NCI-H82 treated with DMSO at 0.1 percent for 48 hours (cell line): ENCODE data around the gene ZNF747.
"Not testable (repeated sequence)": the region's sequence is repeated elsewhere in the genome, so short reads cannot be mapped to it uniquely, and the experiment has no call there.

Experiments
- DNase-seq: peaks from one replicate; lab custom pipeline; 2025; ENCODE audit not compliant: unreplicated experiment; lab: John Stamatoyannopoulos, UW

The ZNF747 gene

DNA sequence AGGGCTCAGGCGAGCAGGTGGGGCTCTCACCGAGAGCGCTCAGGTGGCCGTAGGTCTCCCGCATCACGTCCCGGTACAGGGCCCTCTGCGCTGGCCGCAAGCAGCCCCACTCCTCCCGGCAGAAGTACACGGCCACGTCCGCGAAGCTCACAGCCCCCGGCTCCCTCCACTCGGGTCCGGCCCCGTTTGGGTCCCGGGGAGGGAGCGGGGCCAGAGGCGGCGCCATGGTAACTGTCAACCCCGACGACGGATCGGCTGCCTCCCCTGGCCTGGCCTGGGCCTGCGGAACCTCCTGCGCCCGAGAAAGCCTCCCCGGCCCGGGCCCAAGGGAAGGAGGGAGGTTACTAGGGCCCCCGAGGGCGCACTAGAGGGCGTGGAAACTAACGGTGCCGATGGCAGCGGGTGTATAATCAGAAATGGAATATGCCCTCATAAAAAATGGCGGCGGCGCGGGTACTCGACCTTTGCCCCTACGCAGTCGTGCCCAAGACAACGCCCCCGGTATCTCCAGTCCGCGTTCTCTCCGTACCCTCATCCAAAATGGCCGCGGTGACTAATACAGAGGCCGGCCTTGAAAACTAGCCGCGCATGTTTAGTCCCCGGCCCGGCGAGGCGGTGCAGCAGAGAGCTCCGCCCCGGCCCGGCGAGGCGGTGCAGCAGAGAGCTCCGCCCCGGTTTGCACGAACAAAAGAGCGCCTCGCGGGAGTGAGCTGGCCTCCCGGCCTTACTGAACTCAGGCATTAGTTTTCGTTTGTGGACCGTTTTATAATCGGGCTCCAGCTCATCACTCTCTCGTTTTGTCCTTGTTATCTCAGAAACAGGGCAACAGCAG, 23.5 kb upstream of the ZNF747 start, which contains the start of gene ZNF764:
TSS of gene ZNF764 (minus strand) at position 418 of the 832 bp plus-strand sequence. CDS start at position 226, 192 bp downstream.
- peak; percentile 87 for DNase-seq

- no peak for DNase-seq
These were observed 23.0 kb upstream of the ZNF747 start for GRCh38 chr16:30557707-30557956.

DNA sequence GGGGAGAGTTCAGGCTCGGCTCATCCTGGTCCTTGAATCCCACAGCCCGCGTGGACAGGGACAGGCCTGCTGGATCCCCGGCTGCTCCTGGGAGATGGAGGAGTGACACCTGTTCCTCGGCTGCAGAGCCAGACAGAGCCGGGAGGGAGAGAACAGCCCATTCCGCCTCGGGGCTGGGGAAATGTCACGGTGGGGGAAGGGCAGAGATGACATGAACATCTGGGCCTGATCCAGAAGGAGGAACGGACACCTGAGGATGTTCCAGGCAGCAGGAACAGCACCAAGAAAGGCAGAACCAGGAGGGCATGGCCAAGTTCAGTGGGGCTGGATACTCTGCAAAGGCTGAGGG, 21.4 kb upstream of the ZNF747 start:
- DNase-seq, result no peak

DNA sequence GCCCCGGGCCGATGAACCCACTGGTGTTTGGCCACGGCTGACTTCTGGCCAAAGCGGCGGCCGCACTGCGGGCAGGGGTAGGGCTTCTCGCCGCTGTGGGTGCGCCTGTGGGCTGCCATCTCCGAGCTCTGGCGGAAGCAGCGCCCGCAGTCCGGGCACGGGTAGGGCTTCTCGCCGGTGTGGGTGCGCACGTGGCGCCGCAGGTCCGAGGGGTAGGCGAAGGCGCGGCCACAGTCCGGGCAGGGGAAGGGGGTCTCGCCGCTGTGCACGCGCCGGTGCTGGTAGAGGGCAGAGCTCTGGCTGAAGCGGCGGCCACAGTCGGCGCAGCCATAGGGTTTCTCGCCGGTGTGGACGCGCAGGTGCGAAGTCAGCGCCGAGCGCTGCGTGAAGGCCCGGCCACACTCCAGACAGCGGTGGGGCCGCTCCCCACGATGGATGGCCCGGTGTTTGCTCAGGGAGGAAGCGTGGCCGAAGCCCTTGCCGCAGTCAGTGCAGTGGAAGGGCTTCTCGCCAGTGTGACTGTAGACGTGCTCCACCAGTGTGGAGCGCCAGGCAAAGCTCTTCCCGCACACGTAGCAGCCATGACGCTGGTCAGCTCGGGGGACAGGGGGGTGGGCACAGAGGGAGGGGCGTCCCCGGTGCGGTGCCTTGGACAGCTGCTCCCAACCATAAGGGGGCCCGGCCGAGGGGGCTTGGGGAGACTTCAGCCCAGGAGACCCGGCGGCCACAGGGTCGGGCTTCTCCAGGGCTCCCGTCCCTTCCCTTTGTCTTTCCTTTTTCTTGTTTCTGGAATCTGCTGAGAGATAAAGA, 20.9 kb upstream of the ZNF747 start:
- no peak for DNase-seq

DNA sequence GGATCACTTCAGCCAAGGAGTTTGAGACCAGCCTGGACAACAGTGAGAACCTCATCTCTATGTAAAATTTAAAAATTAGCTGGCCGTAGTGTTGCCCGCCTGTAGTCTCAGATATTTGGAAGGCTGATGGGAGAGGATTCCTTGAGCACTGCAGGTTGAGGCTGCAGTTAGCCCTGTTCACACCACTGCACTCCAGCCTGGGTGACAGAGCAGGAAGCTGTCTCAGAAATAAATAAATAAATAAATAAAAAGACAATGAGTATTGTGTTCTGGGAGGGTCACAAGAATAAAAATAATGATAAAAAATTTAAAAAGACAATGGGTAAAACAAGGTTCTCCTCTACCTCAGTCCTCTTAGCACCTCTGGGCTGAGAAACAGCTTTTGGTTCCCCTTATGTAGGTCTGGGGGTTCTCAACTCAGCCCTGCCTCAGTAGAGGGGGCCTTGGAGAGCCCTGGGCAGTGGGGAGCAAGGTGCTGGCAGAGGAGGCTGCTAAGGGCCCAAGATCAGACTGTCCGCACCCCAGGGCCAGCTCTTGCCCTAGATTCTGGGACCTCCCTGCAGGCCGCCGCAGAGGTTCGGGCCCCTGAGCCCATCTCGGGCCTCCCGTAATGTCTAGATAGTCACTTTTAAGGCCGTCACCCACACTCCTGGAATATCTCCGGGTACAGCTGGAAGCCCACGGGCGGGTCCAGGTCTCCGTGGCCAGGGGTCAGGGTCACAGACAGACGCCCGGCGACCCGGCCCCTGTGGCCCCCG, 20.1 kb upstream of the ZNF747 start:
- no peak for DNase-seq

DNA sequence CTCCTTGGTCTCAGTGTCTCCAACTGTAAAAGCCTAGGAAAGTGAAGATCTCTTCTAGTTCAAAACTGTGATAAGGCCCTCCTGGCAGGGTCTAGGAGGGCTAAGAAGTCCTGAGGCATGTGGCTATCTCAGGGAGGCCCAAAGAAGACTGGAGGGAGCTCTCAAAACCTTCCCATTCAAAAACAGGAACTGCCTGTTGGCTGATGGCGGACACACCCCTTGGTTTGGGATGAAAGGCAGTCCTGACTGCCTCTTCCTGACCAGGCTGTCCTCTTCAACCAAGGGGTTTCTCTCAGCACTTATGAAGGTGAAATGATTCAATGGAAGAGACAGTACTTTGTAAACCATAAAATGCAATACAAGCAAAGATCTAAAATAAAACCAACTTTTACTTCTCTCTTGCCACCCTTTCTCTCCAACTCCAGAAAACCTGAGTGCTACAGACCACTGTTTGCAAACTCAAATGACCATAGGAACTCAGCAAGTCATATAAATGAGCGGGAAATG, 18.8 kb upstream of the ZNF747 start:
- no peak for DNase-seq

GRCh38 chr16:30552956-30553355, 18.3 kb upstream of the ZNF747 start:
- DNase-seq, result no peak

DNA sequence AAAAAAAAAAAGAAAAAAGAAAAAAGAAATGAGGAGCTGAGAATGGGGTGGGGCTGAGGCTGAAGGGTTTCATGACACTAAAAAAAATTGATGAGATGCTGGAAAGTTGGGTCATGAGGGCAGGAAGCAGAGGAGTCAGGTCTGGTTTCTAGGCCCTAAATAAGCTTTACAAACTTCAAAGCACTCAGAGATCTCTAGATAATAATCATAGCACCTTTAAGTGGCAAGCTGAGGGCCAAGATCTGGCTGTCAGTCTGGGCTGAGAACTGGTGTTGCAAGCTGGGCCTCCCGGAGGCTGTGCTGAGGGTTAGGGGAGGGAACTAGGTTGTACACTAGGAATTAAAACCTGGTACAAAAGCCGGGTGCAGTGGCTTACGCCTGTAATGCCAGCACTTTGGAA, 17.1 kb upstream of the ZNF747 start:
- DNase-seq, result no peak

GRCh38 chr16:30548416-30549253, 14.0 kb upstream of the ZNF747 start:
- no peak for DNase-seq

DNA sequence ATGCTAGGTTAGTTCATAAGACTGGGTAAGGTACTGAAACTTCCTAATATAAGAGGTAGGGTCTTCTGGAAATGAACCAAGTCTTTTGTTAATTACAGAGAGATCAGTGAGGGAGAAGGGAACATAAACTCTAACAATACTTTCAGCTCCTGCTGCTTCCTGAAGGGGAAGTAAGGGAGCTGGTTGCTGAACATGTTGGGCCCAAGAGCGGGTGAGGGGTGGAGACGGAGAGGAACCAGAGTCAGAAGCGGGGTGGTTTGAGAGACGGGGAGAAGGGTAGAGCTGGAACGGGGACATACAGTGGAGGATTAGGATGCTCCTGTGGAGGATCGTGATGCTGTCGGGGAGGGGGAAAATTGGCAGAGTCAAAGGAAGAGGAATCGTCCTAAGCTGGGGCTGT, 11.5 kb upstream of the ZNF747 start:
- DNase-seq, result no peak

GRCh38 chr16:30543067-30543466, 8.4 kb upstream of the ZNF747 start:
- no peak for DNase-seq

DNA sequence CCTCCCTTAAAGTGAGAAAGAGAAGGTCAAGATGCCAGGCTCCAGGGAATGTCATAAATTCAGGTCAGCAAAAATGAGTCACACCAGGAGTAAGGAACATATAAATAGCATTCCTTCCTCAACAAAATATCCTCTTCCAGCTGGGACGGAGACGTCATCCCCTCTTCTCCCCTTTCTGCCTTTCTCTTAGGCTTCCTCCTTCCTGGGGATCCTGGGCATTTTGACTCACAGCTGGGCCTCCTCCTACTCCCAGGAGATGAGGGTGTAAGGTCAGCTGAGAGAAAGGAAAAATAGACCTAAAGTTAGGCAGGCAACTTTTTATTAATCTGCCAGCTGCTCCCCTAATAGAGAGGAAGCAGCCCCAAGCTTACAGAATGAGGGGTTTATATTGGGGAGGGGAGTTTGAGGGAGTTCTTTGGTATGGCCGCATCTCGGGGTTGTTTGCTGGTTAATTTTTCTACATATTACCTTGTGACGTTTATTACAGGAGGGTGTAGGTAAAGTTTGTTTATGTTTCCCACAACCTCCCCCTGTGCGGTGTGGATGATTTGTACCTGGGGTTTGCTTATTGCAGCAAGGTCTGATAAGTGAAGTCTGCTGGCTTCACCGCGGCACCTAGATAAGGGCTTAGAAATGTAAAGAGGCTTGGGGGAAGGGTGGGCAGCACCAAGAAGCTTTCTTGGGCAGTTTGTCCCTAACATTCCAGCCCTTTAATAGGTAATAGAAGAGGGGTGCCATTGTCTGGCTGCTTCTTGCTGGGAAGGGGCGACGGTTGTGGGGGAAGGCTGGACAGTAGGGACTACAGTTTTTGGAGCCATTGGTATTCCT, 7.1 kb upstream of the ZNF747 start:
- DNase-seq, result no peak

- not testable (repeated sequence) for DNase-seq
These were observed 6.3 kb upstream of the ZNF747 start for GRCh38 chr16:30540916-30541464.

DNA sequence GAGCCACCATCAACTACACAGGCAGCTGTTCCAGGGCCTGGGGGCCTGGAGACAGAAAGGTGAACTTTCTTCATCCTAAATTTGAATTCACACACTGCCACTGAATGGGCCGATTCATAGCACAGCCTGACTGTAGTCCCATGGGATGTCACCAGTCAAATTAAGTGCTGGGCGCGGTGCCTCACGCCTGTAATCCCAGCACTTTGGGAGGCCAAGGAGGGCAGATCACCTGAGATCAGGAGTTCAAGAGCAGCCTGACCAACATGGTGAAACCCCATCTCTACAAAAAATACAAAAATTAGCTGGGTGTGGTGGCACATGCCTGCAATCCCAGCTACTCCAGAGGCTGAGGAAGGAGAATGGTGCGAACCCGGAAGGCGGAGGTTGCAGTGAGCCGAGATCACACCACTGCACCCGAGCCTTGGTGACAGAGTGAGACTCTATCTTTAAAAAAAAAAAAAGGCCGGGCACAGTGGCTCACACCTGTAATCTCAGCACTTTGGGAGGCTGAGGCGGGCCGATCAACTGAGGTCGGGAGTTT, 5.4 kb upstream of the ZNF747 start:
- not testable (repeated sequence) for DNase-seq

DNA sequence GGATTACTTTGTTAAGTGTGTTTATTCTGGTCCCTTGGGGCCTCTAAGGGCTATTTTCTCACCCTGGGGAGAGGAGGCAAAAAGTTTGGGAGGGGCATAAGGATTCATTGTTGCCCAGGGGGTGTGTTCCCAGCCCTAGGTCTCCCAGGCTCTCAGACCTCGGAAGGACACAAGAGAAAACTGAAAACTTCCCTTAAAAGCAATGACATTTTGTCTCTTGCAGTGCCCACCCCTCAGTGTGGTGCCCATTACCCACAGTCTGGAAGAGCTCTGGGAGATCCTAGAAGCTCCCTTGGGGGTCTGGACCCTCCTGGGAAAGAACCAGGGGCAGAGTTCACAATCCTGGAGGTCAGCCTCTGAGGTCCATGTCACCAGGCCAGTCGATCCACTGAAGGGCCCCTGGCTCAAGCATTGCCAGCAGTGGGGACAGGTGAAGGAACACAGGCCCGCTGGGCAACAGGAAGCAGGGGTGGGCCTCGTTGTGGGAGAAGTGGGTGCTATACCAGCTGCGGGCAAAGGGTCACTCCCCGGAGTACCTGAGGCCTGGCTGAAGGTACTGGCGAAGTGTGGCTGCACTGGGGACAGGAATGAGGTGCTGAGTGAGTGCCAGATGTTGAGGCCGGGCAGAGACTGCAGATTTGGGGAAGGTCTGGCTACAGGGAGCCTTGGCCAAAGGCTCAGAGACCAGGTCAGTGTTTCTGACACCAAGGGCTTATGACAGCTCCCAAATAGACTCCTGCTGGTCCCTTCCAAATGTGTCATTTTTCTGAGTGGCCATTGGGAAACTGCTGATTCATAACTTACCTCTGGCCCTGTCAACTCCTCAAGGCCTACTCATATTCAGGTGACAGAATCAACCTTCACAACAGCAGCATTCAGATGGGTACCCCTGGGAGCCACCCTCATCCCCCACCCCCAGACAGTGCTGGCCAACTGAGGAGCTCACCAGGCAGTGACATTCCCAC, 4.6 kb upstream of the ZNF747 start:
- DNase-seq, result no peak

DNA sequence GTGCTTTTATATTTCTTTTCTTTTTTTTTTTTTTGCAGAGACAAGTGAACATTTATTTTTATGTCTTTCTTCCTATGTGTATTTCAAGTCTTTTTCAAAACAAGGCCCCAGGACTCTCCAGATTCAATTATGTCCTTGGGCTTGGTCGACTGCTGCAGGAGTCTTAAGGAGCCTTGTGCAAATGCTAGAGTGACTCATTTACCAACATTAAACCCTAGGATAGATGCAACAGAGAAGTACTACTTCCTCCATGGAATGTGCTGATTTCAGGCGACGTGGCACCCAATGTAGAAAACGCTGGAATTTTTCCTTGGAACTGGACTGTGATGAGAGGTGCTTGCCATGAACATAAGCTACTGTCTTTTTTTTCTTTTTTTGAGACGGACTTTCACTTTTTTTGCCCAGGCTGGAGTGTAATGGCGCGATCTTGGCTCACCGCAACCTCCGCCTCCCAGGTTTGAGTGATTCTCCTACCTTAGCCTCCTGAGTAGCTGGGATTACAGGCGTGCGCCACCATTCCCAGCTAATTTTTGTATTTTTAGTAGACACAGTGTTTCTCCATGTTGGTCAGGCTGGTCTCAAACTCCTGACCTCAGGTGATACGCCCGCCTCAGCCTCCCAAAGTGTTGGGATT, 1.9 kb upstream of the ZNF747 start:
- not testable (repeated sequence) for DNase-seq

- peak; percentile 42 for DNase-seq
These were observed 1.1 kb upstream of the ZNF747 start for GRCh38 chr16:30535777-30536190.
